Measurements from ENCODE around the gene KLF11.
A peak's percentile ranks its signal among the peaks of the same experiment; 100 is the strongest.
"Not testable (repeated sequence)": the region's sequence is repeated elsewhere in the genome, so short reads cannot be mapped to it uniquely, and the experiment has no call there.

KLF11 gene

DNA sequence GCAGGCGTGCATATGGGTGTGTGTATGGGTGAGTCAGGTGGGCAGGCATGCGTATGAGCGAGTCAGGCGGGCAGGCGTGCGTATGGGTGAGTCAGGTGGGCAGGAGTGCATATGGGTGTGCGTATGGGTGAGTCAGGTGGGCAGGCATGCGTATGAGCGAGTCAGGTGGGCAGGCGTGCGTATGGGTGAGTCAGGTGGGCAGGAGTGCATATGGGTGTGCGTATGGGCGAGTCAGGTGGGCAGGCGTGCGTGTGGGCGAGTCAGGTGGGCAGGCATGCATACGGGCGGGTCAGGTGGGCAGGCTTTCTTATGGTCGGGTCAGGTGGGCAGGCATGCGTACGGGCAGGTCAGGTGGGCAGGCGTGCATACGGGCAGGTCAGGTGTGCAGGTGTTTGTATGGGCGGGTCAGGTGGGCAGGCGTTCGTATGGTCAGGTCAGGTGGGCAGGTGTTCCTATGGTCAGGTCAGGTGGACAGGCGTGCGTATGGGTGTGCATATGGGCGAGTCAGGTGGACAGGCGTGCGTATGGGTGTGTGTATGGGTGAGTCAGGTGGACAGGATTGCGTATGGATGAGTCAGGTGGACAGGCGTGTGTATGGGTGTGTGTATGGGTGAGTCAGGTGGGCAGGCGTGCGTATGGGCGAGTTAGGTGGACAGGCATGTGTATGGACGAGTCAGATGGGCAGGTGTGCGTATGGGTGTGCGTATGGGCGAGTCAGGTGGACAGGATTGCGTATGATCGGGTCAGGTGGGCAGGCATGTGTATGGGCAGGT is 28.7 kb upstream of the KLF11 start:
- FAIRE-seq (peak; percentile 20), DNase-seq (ENCODE audit: insufficient read length, low spot score) (no peak)
- TF ChIP-seq TAF1 (IDR thresholded peaks at IDR 0.05; ENCODE audit: low read depth, low read length) (no peak), POLR2AphosphoS5 (IDR thresholded peaks at IDR 0.05; ENCODE audit: low read depth, low read length) (no peak), SPI1 (IDR thresholded peaks at IDR 0.05; ENCODE audit: low read depth, low read length) (no peak), POU2F2 (IDR thresholded peaks at IDR 0.05; ENCODE audit: low read depth, low read length) (no peak), POLR2A (IDR thresholded peaks at IDR 0.05; ENCODE audit: low read depth, low read length) (no peak), PAX5 (IDR thresholded peaks at IDR 0.05; ENCODE audit: insufficient read depth, low read length, severe bottlenecking) (no peak)

DNA sequence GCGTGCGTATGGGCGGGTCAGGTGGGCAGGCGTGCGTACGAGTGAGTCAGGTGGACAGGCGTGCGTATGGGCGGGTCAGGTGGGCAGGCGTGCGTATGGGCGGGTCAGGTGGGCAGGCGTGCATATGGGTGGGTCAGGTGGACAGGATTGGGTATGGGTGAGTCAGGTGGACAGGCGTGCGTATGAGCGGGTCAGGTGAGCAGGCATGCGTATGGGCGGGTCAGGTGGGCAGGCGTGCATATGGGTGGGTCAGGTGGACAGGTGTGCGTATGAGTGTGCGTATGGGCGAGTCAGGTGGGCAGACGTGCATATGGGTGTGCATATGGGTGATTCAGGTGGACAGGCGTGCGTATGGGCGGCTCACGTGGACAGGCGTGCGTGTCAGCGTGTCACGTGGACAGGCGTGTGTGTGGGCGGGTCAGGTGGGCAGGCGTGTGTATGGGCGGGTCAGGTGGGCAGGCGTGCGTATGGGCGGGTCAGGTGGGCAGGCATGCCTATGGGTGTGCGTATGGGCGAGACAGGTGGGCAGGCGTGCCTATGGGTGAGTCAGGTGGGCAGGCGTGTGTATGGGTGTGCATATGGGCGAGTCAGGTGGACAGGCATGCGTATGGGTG is 27.9 kb upstream of the KLF11 start:
- peak; percentile 87 for FAIRE-seq

DNA sequence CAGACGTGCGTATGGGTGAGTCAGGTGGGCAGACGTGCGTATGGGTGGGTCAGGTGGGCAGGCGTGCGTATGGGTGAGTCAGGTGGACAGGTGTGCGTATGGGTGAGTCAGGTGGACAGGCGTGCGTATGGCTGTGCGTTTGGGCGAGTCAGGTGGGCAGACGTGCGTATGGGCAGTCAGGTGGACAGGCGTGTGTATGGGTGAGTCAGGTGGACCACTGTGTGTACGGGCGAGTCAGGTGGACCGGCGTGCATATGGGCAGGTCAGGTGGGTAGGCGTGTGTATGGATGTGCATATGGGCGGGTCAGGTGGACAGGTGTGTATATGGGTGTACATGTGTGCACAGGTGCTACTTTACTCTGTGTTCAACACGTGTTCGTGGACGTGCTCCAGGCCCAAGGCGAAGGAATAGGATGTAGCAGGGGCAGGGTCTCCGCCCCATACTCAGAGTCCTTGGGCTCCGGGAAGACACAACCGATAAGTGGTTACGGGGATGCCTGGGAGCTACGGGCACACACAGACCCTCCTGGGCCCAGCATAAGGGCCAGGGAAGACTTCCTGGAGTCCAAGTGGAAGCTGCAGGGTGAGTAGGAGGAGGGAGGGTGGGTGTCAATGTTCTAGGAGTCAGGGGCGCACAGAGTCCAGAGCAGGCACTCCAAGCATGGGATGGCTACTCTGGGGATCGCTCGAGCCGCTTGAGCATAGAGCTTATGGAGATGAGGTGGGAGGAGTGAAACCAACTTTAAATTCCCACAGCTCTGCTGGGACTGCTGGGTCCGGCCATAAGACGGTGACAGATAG is 27.1 kb upstream of the KLF11 start:
- TF ChIP-seq POLR2AphosphoS5 (IDR thresholded peaks at IDR 0.05; ENCODE audit: low read depth, low read length) = no peak
- no peak for TF ChIP-seq TAF1 (IDR thresholded peaks at IDR 0.05; ENCODE audit: low read depth, low read length)
- no peak for TF ChIP-seq SPI1 (IDR thresholded peaks at IDR 0.05; ENCODE audit: low read depth, low read length)
- TF ChIP-seq POLR2A (IDR thresholded peaks at IDR 0.05; ENCODE audit: low read depth, low read length) = no peak
- TF ChIP-seq PAX5 (IDR thresholded peaks at IDR 0.05; ENCODE audit: insufficient read depth, low read length, severe bottlenecking) = no peak
- TF ChIP-seq POU2F2 (IDR thresholded peaks at IDR 0.05; ENCODE audit: low read depth, low read length) = no peak
- FAIRE-seq (peak; percentile 43), DNase-seq (ENCODE audit: insufficient read length, low spot score) (no peak)

More for the DNA sequence above, 27.9 kb upstream of the KLF11 start:
- not testable (repeated sequence) for DNase-seq (ENCODE audit: insufficient read length, low spot score)

DNA sequence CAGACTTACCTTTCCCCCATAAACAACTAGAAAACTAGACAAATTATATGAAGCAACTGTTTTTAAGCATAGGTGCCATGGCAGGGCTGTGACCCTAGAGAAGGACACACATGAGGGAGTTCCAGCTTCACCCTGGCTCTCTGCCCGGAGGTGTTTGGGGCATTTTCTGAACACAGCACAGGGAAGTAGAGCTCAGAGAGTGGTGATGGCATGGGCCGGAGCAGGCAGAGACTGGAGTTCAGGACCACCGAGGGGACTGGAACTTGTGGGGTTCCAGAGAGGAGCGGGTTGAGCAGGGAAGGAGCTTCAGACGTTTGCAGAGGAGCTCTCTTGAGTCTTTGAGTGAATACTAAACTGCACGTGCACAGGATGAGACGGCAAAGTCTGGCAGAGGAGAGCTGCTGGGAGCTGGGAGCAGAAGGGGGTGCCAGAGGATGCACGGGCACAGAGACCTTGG is 26.5 kb upstream of the KLF11 start:
- no peak for DNase-seq (ENCODE audit: insufficient read length, low spot score)
- no peak for TF ChIP-seq PAX5 (IDR thresholded peaks at IDR 0.05; ENCODE audit: insufficient read depth, low read length, severe bottlenecking)
- TF ChIP-seq TAF1 (IDR thresholded peaks at IDR 0.05; ENCODE audit: low read depth, low read length) = no peak
- no peak for TF ChIP-seq POU2F2 (IDR thresholded peaks at IDR 0.05; ENCODE audit: low read depth, low read length)
- TF ChIP-seq POLR2AphosphoS5 (IDR thresholded peaks at IDR 0.05; ENCODE audit: low read depth, low read length) = no peak
- TF ChIP-seq POLR2A (IDR thresholded peaks at IDR 0.05; ENCODE audit: low read depth, low read length) = no peak
- no peak for TF ChIP-seq SPI1 (IDR thresholded peaks at IDR 0.05; ENCODE audit: low read depth, low read length)
- FAIRE-seq = no peak

DNA sequence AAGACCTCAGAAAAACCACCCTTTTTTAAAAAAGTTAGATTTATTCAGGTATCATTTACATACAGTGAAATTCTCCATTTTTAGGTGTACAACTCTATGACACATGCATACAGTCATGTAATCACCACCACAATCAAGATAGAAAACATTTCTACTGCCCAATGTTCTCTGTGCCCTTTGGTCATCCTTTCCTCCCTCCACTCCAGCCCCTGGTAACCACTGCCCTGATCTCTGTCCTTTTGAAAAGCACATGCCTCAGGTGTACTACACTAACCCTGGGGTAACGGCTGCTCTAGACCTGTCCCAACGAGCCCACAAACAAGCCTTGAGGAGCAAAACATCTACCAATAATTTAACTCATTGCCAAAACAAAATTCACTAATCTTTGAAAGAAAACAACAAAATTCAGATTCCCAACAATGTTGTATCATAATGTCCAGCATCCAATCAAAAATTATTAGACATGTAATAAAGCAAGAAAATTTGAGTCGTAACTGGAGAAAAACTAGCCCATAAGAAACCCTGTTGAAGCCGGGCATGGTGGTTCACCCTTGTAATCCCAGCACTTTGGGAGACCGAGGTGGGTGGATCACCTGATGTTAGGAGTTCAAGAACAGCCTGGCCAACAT is 25.9 kb upstream of the KLF11 start:
- no peak for DNase-seq (ENCODE audit: insufficient read length, low spot score)
- no peak for TF ChIP-seq SPI1 (IDR thresholded peaks at IDR 0.05; ENCODE audit: low read depth, low read length)
- FAIRE-seq = no peak

DNA sequence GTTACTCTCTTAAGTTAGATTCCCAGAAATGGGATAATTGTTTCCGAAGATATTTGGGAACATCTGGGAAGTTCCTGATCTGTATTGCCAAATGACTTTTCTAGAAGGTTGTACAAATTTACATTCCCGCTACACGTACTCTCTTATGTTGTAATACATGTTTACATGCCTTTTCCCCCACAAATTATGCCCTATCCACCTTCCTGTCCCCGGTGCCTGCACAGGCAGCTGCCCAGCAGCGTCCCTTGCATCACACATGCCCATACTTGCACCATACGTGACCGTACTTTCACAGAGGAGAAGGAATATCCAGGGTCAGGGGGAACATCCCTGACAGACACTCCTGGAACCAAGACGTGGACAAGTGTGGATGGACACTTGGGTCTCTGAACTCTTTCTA is 24.2 kb upstream of the KLF11 start:
- no peak for DNase-seq (ENCODE audit: insufficient read length, low spot score)
- no peak for TF ChIP-seq TAF1 (IDR thresholded peaks at IDR 0.05; ENCODE audit: low read depth, low read length)
- TF ChIP-seq POU2F2 (IDR thresholded peaks at IDR 0.05; ENCODE audit: low read depth, low read length) = no peak
- TF ChIP-seq POLR2AphosphoS5 (IDR thresholded peaks at IDR 0.05; ENCODE audit: low read depth, low read length) = no peak
- TF ChIP-seq SPI1 (IDR thresholded peaks at IDR 0.05; ENCODE audit: low read depth, low read length) = no peak
- no peak for TF ChIP-seq POLR2A (IDR thresholded peaks at IDR 0.05; ENCODE audit: low read depth, low read length)
- no peak for TF ChIP-seq PAX5 (IDR thresholded peaks at IDR 0.05; ENCODE audit: insufficient read depth, low read length, severe bottlenecking)
- FAIRE-seq = no peak

DNA sequence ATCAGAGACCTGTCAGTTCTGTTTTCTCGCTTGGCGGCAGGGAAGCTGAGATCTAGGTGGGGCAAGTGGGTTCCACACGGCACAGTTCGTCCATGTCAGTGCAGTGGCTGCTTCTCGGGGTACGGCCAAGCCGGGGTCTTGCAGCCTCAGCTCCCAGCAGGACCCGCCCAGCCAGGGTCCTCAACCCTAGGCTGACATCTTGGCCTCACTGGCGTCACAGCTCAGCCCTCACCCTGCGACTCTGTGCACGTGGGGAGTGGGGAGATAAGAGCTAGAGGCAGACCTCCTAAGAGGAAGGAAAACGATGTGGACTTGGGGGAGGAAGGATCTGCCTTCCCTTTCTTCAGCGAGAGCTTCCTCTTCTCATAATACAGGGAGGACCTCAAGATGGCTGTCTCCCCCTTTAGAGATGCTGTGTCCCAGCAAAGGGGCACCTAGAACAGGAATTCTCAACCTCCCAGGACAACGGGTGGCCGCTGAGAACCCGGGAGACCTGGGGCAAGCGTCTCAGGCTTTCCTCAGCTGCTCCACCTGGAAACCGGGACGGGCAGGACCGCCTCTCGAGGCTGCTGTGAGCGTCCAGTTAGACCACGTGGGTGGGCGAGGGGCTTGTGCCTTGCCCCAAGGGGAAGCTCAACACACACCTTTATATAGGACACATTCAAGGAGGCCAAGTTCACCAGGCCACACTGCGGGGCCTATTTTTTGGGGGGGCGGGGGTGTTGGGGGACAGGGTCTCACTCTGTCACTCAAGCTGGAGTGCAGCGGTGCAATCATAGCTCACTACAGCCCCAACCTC is 23.5 kb upstream of the KLF11 start:
- DNase-seq (ENCODE audit: insufficient read length, low spot score) = no peak
- no peak for FAIRE-seq
- TF ChIP-seq SPI1 (IDR thresholded peaks at IDR 0.05; ENCODE audit: low read depth, low read length) (no peak), TAF1 (IDR thresholded peaks at IDR 0.05; ENCODE audit: low read depth, low read length) (no peak), PAX5 (IDR thresholded peaks at IDR 0.05; ENCODE audit: insufficient read depth, low read length, severe bottlenecking) (no peak), POLR2AphosphoS5 (IDR thresholded peaks at IDR 0.05; ENCODE audit: low read depth, low read length) (no peak), POLR2A (IDR thresholded peaks at IDR 0.05; ENCODE audit: low read depth, low read length) (no peak), POU2F2 (IDR thresholded peaks at IDR 0.05; ENCODE audit: low read depth, low read length) (no peak)

DNA sequence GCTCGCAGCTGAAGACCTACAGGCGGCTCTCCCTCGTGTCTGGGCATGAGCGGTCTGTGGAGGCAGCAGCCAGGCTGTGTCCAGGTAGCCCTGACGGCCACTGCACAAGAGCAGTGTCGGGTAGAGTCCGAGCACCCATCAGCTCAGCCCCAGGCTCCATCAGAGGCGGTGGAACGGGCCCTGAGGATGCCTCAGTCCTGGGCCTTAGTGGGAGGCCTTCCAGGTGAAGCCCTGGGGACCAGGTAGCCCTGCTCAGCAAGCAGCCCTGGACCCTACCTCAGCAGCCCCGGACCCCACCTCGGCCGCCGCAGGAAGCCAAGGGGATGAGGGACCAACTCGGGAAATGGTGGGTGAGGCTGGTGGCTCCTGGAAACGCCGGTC is 21.3 kb upstream of the KLF11 start:
- DNase-seq (ENCODE audit: insufficient read length, low spot score) = no peak
- TF ChIP-seq POU2F2 (IDR thresholded peaks at IDR 0.05; ENCODE audit: low read depth, low read length) (no peak), TAF1 (IDR thresholded peaks at IDR 0.05; ENCODE audit: low read depth, low read length) (no peak)
- no peak for FAIRE-seq

DNA sequence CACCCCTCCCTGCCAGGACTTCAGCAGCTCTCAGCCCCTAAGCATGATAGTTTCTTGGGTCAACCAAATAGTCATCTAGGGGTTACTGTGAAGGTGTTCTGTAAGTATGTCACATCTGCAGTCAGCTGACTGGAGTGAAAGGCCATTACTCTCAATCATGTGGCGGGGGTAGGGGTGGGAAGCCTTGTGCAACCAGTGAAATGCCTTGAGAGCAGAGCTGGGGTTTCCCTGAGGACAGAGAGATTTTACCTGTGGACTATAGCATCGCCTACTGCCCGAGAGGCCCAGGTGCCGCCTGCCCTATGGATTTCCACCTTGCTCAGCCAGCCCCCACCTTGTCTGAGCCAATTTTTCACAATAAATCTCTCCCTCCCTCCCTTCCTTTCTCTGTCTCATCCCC is 20.9 kb upstream of the KLF11 start:
- FAIRE-seq (no peak), DNase-seq (ENCODE audit: insufficient read length, low spot score) (no peak)
- TF ChIP-seq TAF1 (IDR thresholded peaks at IDR 0.05; ENCODE audit: low read depth, low read length) (no peak), SPI1 (IDR thresholded peaks at IDR 0.05; ENCODE audit: low read depth, low read length) (no peak), POU2F2 (IDR thresholded peaks at IDR 0.05; ENCODE audit: low read depth, low read length) (no peak), POLR2A (IDR thresholded peaks at IDR 0.05; ENCODE audit: low read depth, low read length) (no peak), PAX5 (IDR thresholded peaks at IDR 0.05; ENCODE audit: insufficient read depth, low read length, severe bottlenecking) (no peak), POLR2AphosphoS5 (IDR thresholded peaks at IDR 0.05; ENCODE audit: low read depth, low read length) (no peak)

Data from GM12891 (cell line).